Measurements from ENCODE around the gene PCDH15. TPM values are rescaled to one million over a fixed set of nuclear protein-coding genes. Genes with fewer than 3 reads are reported as not detected.

PCDH15 gene
- total RNA-seq, 1 experiment from 2014 or later, result not detected

DNA sequence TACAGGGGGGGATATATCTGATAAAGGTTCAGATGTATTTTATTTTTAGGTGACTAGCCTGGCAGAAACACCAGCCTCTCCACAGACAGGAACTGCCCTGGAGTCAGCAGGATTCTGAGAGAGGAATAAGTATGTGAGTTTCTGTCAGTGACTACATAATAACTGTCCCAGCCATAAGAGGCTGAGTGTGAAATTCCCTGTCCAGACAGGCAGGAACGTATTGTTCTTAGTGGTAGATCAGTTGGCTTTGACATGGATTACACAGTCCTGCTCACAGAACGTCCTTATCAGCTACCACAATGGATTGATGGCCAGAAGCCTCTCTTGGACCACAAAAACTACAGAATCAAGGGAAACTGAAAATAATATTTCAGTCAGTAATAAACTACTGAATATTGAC, 709.8 kb downstream of the PCDH15 start:
- no peaks in the 10 kb centered on the region for H3K36me3 ChIP-seq

DNA sequence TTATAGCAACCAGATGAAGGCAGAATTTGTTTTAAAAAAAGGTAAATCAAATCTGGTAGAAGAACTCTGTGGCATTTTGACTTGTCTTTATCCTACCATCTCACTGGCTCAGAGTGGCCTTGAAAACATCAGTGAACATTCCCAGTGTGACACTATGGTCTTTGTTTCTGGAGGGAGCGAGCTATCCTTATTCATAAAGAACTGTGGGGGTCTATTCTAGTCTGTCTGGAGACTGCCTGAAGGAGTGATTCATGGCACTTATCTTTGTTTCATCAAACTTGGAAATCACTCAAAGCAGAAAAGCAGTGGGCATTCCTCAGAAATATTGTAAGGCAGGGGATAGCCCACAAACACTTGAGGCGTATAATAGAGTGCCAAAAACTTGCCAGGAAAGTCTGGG, 719.1 kb downstream of the PCDH15 start:
- Histone ChIP-seq H3K4me3 (no peak overlapping the region), H3K4me1 (replicated peaks) (no peaks in the 10 kb centered on the region), H3K27me3 (replicated peaks) (no peaks in the 10 kb centered on the region), H3K9me3 (replicated peaks) (peaks cover 5% of the 10 kb centered on the region; the same call in 1 of the 2 replicates), H3K27ac (no peak overlapping the region), H3K36me3 (no peaks in the 10 kb centered on the region)
- DNase-seq (ENCODE audit: low read depth in 1 of 2, low spot score in 2 of 2), result no peak

More for the DNA sequence above, 709.8 kb downstream of the PCDH15 start:
- Histone ChIP-seq H3K4me1 (replicated peaks) (no peaks in the 10 kb centered on the region), H3K27me3 (replicated peaks) (no peaks in the 10 kb centered on the region), H3K4me3 (no peak overlapping the region), H3K27ac (no peak overlapping the region), H3K9me3 (replicated peaks) (0 out of 2 replicates have a peak, but pooled peaks cover 4% of the 10 kb centered on the region)
- DNase-seq (ENCODE audit: low read depth in 1 of 2, low spot score in 2 of 2), result no peak

DNA sequence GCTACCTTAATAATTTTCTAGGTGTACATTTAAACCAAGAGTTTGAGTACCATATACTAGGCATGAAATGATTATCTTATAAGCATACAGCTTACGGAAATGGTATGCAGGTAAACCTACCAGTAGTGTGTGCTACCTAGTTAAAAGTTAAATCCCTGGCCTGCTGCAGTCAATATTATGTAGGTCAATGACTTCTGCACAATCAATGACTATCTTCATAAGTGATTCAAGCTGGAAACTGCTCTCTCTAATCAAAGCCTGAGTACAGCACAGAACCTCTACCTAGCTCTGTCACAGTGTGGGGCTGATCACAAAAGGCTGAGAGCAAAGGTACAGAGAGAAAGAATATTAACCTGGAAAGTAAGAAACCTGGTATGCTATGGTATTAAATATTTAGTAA, 733.7 kb downstream of the PCDH15 start:
- Histone ChIP-seq H3K27me3 (replicated peaks) (no peaks in the 10 kb centered on the region), H3K36me3 (no peaks in the 10 kb centered on the region), H3K4me1 (replicated peaks) (no peaks in the 10 kb centered on the region), H3K4me3 (no peak overlapping the region), H3K9me3 (replicated peaks) (no peaks in the 10 kb centered on the region; the same call in 1 of the 2 replicates), H3K27ac (no peak overlapping the region)
- no peak for DNase-seq (ENCODE audit: low read depth in 1 of 2, low spot score in 2 of 2)

DNA sequence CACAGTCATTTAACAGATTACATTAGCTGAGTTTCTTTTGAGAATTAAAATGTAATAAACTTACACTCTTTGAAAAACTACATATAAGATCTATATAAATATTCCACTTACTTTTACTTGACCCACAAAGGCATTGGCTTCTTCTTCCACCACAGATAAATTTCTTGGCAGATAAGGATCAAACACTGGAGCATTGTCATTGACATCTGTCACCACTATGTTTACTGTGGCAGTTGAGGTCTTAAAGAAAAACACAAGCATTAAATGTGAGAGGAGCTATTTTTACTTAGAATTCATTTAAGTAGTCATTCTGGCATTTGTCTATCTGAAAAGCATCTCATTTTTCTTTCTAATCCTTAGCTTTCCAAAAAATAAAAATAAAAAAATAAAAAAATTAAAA, 734.4 kb downstream of the PCDH15 start:
- no peak for DNase-seq (ENCODE audit: low read depth in 1 of 2, low spot score in 2 of 2)
- no peaks in the 10 kb centered on the region for H3K27me3 ChIP-seq (replicated peaks)
- no peaks in the 10 kb centered on the region for H3K36me3 ChIP-seq
- no peak overlapping the region for H3K4me3 ChIP-seq
- no peaks in the 10 kb centered on the region for H3K4me1 ChIP-seq (replicated peaks)
- no peaks in the 10 kb centered on the region; the same call in 1 of the 2 replicates for H3K9me3 ChIP-seq (replicated peaks)
- no peak overlapping the region for H3K27ac ChIP-seq

DNA sequence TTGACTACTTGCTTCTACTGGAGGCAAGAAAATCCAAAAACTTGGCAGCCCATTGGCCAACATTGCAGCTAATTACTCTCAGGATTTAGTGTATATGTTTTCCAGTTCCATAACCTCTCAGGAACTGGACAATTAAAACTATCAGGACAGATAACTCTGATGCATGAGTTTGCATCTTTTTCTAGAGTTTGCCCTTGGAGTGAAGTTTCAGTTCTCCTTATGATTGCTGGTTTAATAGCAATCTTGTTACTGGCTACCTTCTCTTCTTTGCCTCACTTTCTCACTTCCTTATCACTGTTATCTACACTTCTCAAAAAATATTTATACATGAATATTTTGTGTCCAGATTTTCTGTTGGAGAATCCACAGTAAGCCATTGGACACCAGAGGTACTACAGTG, 735.9 kb downstream of the PCDH15 start:
- no peaks in the 10 kb centered on the region for H3K36me3 ChIP-seq
- H3K27ac ChIP-seq, result no peak overlapping the region
- H3K27me3 ChIP-seq (replicated peaks), result no peaks in the 10 kb centered on the region
- H3K4me1 ChIP-seq (replicated peaks), result no peaks in the 10 kb centered on the region
- no peak overlapping the region for H3K4me3 ChIP-seq
- no peak for DNase-seq (ENCODE audit: low read depth in 1 of 2, low spot score in 2 of 2)
- H3K9me3 ChIP-seq (replicated peaks), result no peaks in the 10 kb centered on the region; the same call in 1 of the 2 replicates

DNA sequence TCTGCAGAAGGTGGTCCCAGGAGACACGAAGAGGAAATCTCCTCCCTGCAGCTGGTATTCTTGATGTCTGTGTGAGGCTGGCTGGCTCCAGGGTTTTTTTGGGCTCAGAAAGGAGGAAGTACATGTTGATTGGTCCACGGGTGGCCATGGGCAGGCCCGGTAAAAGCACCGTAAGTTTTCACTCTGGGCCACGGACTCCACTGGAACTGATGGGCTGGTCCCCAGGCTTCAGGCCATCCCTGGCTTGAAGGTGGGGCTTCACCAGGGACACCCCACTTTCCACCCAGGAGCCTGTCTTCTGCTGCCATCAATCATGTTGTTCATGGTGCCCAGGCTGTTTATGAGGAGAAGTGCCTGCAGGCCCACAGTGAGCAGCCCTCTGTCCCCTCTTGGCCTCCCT, 736.8 kb downstream of the PCDH15 start:
- Histone ChIP-seq H3K36me3 (no peaks in the 10 kb centered on the region), H3K4me3 (no peak overlapping the region), H3K9me3 (replicated peaks) (no peaks in the 10 kb centered on the region; the same call in 1 of the 2 replicates), H3K27me3 (replicated peaks) (no peaks in the 10 kb centered on the region), H3K27ac (no peak overlapping the region), H3K4me1 (replicated peaks) (no peaks in the 10 kb centered on the region)
- DNase-seq (ENCODE audit: low read depth in 1 of 2, low spot score in 2 of 2), result no peak

DNA sequence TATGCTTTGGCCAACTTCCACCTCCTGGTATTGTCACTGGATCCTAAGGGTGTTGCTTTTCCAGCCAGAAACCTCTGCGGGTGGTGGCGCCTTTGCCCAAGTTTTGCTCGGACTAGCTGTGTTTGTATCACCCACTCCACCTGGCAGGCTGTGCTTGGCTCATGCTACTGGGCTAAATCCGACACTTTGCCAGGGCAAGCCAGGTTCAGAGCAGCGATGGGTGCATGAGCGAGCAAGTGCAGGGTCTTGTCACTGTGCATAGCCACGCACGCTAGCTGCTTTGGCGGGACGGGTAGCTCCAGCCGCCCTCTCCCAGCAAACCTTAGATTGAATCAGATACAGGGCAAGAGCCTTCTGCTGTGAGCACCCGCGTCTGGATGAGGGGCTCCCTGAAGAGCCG, 737.5 kb downstream of the PCDH15 start:
- no peak for DNase-seq (ENCODE audit: low read depth in 1 of 2, low spot score in 2 of 2)
- no peak overlapping the region for H3K27ac ChIP-seq
- no peaks in the 10 kb centered on the region; the same call in 1 of the 2 replicates for H3K9me3 ChIP-seq (replicated peaks)
- H3K27me3 ChIP-seq (replicated peaks), result no peaks in the 10 kb centered on the region
- no peak overlapping the region for H3K4me3 ChIP-seq
- no peaks in the 10 kb centered on the region for H3K36me3 ChIP-seq
- no peaks in the 10 kb centered on the region for H3K4me1 ChIP-seq (replicated peaks)

DNA sequence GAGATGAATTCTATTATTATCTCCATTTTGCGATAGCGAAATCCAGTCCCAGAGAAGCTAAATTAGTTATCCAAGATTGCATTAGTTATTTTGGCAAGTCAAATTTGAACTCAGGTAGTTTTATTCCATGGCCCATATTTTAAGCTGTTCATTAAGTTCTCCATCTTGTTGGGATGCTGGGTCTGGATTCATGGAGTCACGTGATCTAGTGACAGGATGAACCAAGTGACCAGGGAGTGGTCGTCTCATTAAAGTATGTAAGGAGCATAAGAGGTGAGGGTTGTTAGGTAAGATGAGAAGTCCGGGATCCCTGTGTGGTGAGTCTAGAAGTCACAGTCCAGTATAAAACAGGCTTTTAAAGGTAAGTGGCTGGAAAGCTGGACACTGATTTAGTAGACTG, 740.5 kb downstream of the PCDH15 start:
- Histone ChIP-seq H3K9me3 (replicated peaks) (no peaks in the 10 kb centered on the region; the same call in 1 of the 2 replicates), H3K27me3 (replicated peaks) (no peaks in the 10 kb centered on the region), H3K27ac (no peak overlapping the region), H3K4me3 (no peak overlapping the region), H3K4me1 (replicated peaks) (no peaks in the 10 kb centered on the region), H3K36me3 (no peaks in the 10 kb centered on the region)
- no peak for DNase-seq (ENCODE audit: low read depth in 1 of 2, low spot score in 2 of 2)

DNA sequence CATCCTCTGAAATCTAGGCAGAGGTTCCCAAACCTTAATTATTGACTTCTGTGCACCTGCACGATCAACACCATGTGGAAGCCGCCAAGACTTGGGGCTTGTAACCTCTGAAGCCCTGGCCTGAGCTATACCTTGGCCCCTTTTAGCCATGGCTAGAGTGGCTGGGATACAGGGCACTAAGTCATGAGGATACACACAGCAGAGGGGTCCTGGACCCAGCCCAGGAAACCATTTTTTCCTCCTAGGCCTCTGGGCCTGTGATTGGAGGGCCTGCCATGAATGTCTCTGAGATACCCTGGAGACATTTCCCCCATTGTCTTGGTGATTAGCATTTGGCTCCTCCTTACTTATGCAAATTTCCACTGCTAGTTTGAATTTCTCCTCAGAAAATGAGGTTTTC, 743.7 kb downstream of the PCDH15 start:
- Histone ChIP-seq H3K9me3 (replicated peaks) (peaks cover 5% of the 10 kb centered on the region), H3K27me3 (replicated peaks) (no peaks in the 10 kb centered on the region), H3K27ac (no peak overlapping the region), H3K36me3 (no peaks in the 10 kb centered on the region), H3K4me3 (no peak overlapping the region), H3K4me1 (replicated peaks) (no peaks in the 10 kb centered on the region)
- DNase-seq (ENCODE audit: low read depth in 1 of 2, low spot score in 2 of 2), result no peak

DNA sequence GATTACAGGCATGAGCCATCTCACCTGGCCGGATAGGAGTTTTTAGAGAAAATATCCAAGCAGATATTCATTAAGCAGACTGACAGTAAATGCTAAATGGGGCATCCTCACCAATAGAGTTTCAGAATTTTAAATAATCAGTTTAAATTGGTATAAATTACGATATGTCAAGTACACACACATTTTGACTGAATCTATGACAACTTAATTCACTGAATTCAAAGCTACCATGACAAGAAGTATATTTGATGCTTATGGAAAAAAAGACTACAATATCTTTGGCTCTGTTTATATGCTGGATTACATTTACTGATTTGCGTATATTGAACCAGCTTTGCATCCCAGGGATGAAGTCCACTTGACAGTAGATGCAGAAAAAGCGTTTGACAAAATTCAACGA, 774.7 kb downstream of the PCDH15 start:
- no peak for DNase-seq (ENCODE audit: low read depth in 1 of 2, low spot score in 2 of 2)
- 0 out of 2 replicates have a peak, but pooled peaks cover 5% of the 10 kb centered on the region for H3K9me3 ChIP-seq (replicated peaks)
- no peaks in the 10 kb centered on the region for H3K27me3 ChIP-seq (replicated peaks)
- H3K4me1 ChIP-seq (replicated peaks), result no peaks in the 10 kb centered on the region
- H3K36me3 ChIP-seq, result no peaks in the 10 kb centered on the region
- no peak overlapping the region for H3K27ac ChIP-seq
- no peak overlapping the region for H3K4me3 ChIP-seq

DNA sequence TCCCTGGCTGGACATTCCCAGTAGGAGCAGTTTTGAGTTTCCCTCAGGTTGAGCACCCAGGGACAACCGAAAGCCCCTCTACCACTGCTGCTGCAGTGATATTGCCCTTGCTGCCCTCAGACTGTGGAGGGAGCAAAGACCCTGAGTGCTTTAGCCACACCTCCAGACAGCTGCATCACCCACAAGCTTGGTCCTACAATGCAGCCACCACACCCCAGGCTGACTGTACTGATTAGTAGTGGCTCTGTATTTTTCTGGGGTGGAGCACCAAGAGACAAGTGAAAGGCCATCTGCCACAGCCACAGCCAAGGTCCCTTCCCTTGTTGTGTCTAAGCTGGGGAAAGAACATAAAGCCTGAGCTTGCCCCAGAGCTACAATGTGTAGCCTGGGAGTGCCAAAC, 789.9 kb downstream of the PCDH15 start:
- Histone ChIP-seq H3K9me3 (replicated peaks) (peaks cover 4% of the 10 kb centered on the region; the same call in 1 of the 2 replicates), H3K4me3 (no peak overlapping the region), H3K36me3 (no peaks in the 10 kb centered on the region), H3K27ac (no peak overlapping the region), H3K4me1 (replicated peaks) (no peaks in the 10 kb centered on the region), H3K27me3 (replicated peaks) (no peaks in the 10 kb centered on the region)
- no peak for DNase-seq (ENCODE audit: low read depth in 1 of 2, low spot score in 2 of 2)

DNA sequence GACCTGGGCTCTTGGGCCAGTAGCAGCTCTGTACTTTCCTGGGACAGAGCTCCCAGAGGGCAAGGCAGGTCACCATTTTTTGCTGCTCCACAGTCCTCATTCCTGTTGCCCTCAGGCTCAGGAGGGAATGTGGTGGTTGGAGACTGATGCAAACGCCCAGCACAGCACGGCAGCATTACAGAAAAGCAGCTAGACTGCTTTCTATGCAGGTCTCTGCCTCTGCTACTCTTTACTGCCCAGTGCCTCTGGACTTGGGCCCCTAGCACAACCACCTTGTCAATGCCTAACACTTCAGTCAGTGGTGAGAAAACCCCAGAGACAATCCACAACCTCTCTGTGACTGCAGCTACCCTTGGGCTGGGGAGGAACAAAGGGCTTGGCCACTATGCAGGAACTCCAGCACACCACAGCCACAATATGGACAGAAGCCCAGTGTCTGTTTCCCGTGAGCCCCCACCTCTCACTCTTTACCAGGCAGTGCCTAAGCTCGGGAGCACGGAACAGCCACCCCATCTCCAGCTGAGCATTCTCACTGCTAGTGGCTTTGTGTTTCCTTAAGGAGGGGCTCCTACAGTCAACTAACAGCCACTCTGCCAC, 790.6 kb downstream of the PCDH15 start:
- H3K9me3 ChIP-seq (replicated peaks), result peaks cover 4% of the 10 kb centered on the region; the same call in 1 of the 2 replicates
- no peaks in the 10 kb centered on the region for H3K27me3 ChIP-seq (replicated peaks)
- H3K4me1 ChIP-seq (replicated peaks), result no peaks in the 10 kb centered on the region
- H3K27ac ChIP-seq, result no peak overlapping the region
- DNase-seq (ENCODE audit: low read depth in 1 of 2, low spot score in 2 of 2), result no peak
- no peak overlapping the region for H3K4me3 ChIP-seq
- H3K36me3 ChIP-seq, result no peaks in the 10 kb centered on the region

DNA sequence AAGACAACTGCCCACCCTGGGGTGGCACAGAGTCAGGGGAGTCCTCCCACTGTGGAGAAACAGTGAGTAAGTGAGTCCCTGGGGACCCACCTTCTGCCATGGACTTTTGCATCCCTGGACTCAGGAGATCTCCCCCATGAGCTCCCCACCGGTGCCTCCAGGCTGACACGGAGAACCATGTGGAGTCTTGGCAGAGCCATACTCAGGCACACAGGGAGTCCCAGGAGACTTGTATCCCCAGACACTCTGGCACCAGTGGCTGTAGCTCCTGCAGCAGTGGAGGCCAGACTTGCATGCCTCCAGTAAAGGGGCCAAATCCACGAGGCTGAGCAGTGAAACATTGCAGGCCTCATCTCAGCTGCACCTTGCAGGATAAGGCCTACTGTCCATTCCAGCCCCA, 791.4 kb downstream of the PCDH15 start:
- H3K4me1 ChIP-seq (replicated peaks), result no peaks in the 10 kb centered on the region
- no peak overlapping the region for H3K4me3 ChIP-seq
- H3K36me3 ChIP-seq, result no peaks in the 10 kb centered on the region
- peaks cover 4% of the 10 kb centered on the region; the same call in 1 of the 2 replicates for H3K9me3 ChIP-seq (replicated peaks)
- no peaks in the 10 kb centered on the region for H3K27me3 ChIP-seq (replicated peaks)
- no peak overlapping the region for H3K27ac ChIP-seq
- no peak for DNase-seq (ENCODE audit: low read depth in 1 of 2, low spot score in 2 of 2)

DNA sequence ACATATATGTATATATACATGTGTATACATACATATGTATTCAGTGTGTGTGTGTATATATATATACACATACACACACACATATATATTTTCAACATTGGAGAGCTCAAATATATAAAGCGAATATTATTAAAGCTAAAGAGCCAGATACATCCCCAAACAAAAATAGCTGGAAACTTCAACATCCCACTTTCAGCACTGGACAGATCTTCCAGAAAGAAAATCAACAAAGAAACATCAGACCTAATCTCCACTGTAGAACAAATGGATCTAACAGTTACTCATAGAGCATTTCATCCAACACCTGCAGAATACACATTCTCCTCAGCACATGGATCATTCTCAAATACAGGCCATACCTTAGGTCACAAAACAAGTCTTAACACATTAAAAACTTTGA, 799.0 kb downstream of the PCDH15 start:
- H3K27ac ChIP-seq, result no peak overlapping the region
- peaks cover 4% of the 10 kb centered on the region; the same call in 1 of the 2 replicates for H3K9me3 ChIP-seq (replicated peaks)
- H3K36me3 ChIP-seq, result no peaks in the 10 kb centered on the region
- H3K27me3 ChIP-seq (replicated peaks), result no peaks in the 10 kb centered on the region
- H3K4me1 ChIP-seq (replicated peaks), result no peaks in the 10 kb centered on the region
- no peak for DNase-seq (ENCODE audit: low read depth in 1 of 2, low spot score in 2 of 2)
- no peak overlapping the region for H3K4me3 ChIP-seq

DNA sequence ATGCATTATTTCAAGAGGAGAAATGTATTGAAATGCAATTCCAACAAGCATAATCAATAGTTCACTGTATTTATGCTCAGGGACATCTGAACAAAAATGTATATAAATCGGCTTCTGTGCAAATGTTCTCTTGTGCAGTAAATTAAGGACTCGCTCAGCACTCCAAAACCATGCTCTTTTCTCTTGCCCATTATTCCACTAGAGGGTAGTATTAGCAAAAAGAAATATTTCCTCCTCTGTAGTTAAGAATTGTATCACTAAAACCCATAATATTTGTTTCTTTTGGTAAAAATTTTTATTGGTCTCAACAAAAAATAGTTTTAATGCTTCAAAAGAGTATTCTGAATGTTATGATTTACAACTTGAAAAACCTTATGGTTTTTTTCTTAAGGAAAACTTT, 803.1 kb downstream of the PCDH15 start:
- H3K36me3 ChIP-seq, result no peaks in the 10 kb centered on the region

More for the DNA sequence above, 803.1 kb downstream of the PCDH15 start:
- Histone ChIP-seq H3K27ac (no peak overlapping the region), H3K4me1 (replicated peaks) (no peaks in the 10 kb centered on the region), H3K9me3 (replicated peaks) (no peaks in the 10 kb centered on the region), H3K4me3 (no peak overlapping the region), H3K27me3 (replicated peaks) (no peaks in the 10 kb centered on the region; the same call in 1 of the 2 replicates)
- no peak for DNase-seq (ENCODE audit: low read depth in 1 of 2, low spot score in 2 of 2)

All from SJSA1 (cell line).